Parathyroid adenoma (tissue), 2 donors: Measurements from ENCODE around the gene GALNT12.

Source experiments
- H2AFZ ChIP-seq: fragments of 300-600 bp; sonication (generic); one replicate; pipeline ENCODE4 v1.7.0; 2017; ENCODE audit warnings: antibody characterized with exemption, mild to moderate bottlenecking
- H3K27ac ChIP-seq: fragments of 300-600 bp; sonication (generic); one replicate; pipeline ENCODE4 v1.7.0; 2017
- H3K27me3 ChIP-seq: fragments of 300-600 bp; sonication (generic); one replicate; pipeline ENCODE4 v1.7.0; 2017; ENCODE audit warnings: low read length; ENCODE audit not compliant: control insufficient read depth, insufficient read depth
- H3K36me3 ChIP-seq: fragments of 300-600 bp; sonication (generic); one replicate; pipeline ENCODE4 v1.7.0; 2017; ENCODE audit warnings: low read length; ENCODE audit not compliant: control insufficient read depth, insufficient read depth
- H3K4me1 ChIP-seq: fragments of 300-600 bp; sonication (generic); one replicate; pipeline ENCODE4 v1.7.0; 2017; ENCODE audit warnings: control low read depth
- H3K4me2 ChIP-seq: fragments of 300-600 bp; sonication (generic); one replicate; pipeline ENCODE4 v1.7.0; 2017; ENCODE audit warnings: low read length
- H3K4me3 ChIP-seq: fragments of 300-600 bp; sonication (generic); one replicate; pipeline ENCODE4 v1.7.0; 2017; ENCODE audit warnings: low read depth, low read length
- H3K79me2 ChIP-seq: fragments of 300-600 bp; sonication (generic); one replicate; pipeline ENCODE4 v1.7.0; 2017; ENCODE audit warnings: control low read depth
- H3K9ac ChIP-seq: fragments of 300-600 bp; sonication (generic); one replicate; pipeline ENCODE4 v1.7.0; 2017; ENCODE audit warnings: mild to moderate bottlenecking
- H3K9me3 ChIP-seq: fragments of 300-600 bp; sonication (generic); one replicate; pipeline ENCODE4 v1.7.0; 2017; ENCODE audit warnings: low read length; ENCODE audit not compliant: control insufficient read depth
- CTCF ChIP-seq: fragments of 300-600 bp; sonication (generic); IDR thresholded peaks from one replicate; pipeline ENCODE4 v1.7.0; 2017; ENCODE audit warnings: antibody characterized with exemption, mild to moderate bottlenecking
- donor health status: primary hyperparathyroidism.

The GALNT12 gene

DNA sequence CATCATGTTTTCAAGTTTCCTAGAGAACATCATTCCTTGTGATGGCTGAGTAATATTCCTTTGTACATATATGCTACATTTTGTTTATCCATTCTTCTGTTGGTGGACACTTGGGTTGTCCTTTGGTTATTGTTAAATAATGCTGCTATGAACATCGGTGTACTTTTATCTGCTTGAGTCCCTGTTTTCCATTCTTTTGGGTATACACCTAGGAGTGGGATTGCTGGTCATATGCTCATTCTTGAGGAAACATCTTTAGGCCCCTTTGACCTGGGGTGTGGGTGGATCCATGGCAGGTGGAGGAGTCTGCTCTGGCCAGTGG is 25.3 kb downstream of the GALNT12 start:
- Histone ChIP-seq H3K27ac (no peak overlapping the region), H3K4me2 (no peak overlapping the region), H3K36me3 (no peaks in the 10 kb centered on the region), H2AFZ (no peak overlapping the region), H3K9me3 (no peaks in the 10 kb centered on the region), H3K27me3 (no peaks in the 10 kb centered on the region), H3K4me3 (no peak overlapping the region), H3K4me1 (no peaks in the 10 kb centered on the region), H3K79me2 (no peaks in the 10 kb centered on the region), H3K9ac (no peak overlapping the region)
- TF ChIP-seq CTCF: no peak

- Histone ChIP-seq H3K36me3 (no peaks in the 10 kb centered on the region), H3K4me1 (no peaks in the 10 kb centered on the region), H2AFZ (no peak overlapping the region), H3K4me3 (no peak overlapping the region), H3K79me2 (no peaks in the 10 kb centered on the region), H3K9me3 (no peaks in the 10 kb centered on the region), H3K27ac (no peak overlapping the region), H3K27me3 (no peaks in the 10 kb centered on the region), H3K9ac (no peak overlapping the region), H3K4me2 (no peak overlapping the region)
- no peak for TF ChIP-seq CTCF
Measured at GRCh38 chr9:98833090-98833956, 25.9 kb downstream of the GALNT12 start.

DNA sequence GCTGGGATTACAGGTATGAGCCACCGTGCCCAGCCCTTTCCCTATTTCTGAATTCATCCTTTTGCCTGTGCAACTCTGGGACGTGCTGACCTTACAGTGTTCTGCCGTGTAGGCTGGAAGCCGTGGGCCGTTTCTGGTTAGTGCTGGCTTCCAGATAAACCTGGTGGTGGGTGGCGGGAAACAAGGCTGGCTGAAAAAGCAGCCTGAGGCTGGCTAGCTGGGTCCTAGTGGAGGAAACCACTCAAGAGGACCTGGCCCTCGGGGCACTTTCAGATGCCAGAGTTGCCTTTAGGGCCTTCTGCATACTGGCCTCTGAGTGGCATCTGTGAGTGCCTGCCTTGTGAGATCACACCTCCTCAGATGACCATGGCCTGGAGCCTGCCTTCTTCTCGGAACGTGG is 26.9 kb downstream of the GALNT12 start:
- Histone ChIP-seq H3K4me2 (no peak overlapping the region), H3K4me3 (no peak overlapping the region), H3K27ac (no peak overlapping the region), H3K4me1 (no peaks in the 10 kb centered on the region), H3K36me3 (no peaks in the 10 kb centered on the region), H3K27me3 (no peaks in the 10 kb centered on the region), H3K9me3 (no peaks in the 10 kb centered on the region), H3K9ac (no peak overlapping the region), H3K79me2 (no peaks in the 10 kb centered on the region), H2AFZ (no peak overlapping the region)
- TF ChIP-seq CTCF: no peak

- TF ChIP-seq CTCF: no peak
- Histone ChIP-seq H3K27ac (no peak overlapping the region), H3K79me2 (no peaks in the 10 kb centered on the region), H3K27me3 (no peaks in the 10 kb centered on the region), H3K4me3 (no peak overlapping the region), H3K36me3 (no peaks in the 10 kb centered on the region), H3K4me2 (no peak overlapping the region), H2AFZ (no peak overlapping the region), H3K9me3 (no peaks in the 10 kb centered on the region), H3K4me1 (no peaks in the 10 kb centered on the region), H3K9ac (no peak overlapping the region)
Measured at GRCh38 chr9:98836206-98836605, 28.7 kb downstream of the GALNT12 start.

- Histone ChIP-seq H3K27ac (no peak overlapping the region), H3K9ac (no peak overlapping the region), H3K36me3 (no peaks in the 10 kb centered on the region), H3K4me1 (no peaks in the 10 kb centered on the region), H2AFZ (no peak overlapping the region), H3K79me2 (no peaks in the 10 kb centered on the region), H3K27me3 (no peaks in the 10 kb centered on the region), H3K9me3 (no peaks in the 10 kb centered on the region), H3K4me2 (no peak overlapping the region), H3K4me3 (no peak overlapping the region)
- no peak for TF ChIP-seq CTCF
Measured at GRCh38 chr9:98837516-98837915, 30.0 kb downstream of the GALNT12 start.
